Skin epidermis (tissue), 12 donors: ENCODE data around the gene CLIC6.
"Not testable (repeated sequence)": the region's sequence is repeated elsewhere in the genome, so short reads cannot be mapped to it uniquely, and the experiment has no call there.

Experiments used
- H3K27ac ChIP-seq, 21 experiments: fragments of 200-600 bp; sonication (generic) in 11 of 21; one replicate each; pipeline ENCODE4 v1.5.0; 2020; ENCODE audit warnings: mild to moderate bottlenecking in 3 of 21, inconsistent platforms in 2 of 21, moderate library complexity in 2 of 21
- H3K4me3 ChIP-seq, 7 experiments: fragments of 200-600 bp; sonication (generic) in 2 of 7; one replicate each; pipeline ENCODE4 v1.5.0; 2020; ENCODE audit warnings: inconsistent platforms in 2 of 7, mild to moderate bottlenecking in 2 of 7, moderate library complexity in 1 of 7

The CLIC6 gene

GRCh38 chr21:34715985-34716596, 47.3 kb downstream of the CLIC6 start:
- Histone ChIP-seq H3K4me3 (no peak overlapping the region), H3K27ac (no peak overlapping the region)

DNA sequence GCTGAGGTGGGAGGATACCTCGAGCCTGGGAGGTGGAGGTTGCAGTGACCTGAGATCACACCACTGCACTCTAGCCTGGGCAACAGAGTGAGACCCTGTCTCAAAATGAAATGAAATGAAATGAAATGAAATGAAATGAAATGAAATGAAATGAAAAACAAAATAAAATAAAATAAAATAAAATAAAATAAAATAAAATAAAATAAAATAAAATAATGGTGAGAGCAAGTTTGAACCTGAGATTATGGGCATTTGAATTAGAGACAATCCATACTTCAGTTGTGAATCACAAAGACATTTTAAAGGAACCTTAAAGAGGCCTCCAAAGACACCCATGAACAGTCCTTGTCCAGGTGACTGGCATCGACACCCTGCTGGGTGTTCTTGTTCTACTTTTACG, 49.7 kb downstream of the CLIC6 start:
- not testable (repeated sequence) for H3K4me3 ChIP-seq, H3K27ac ChIP-seq

GRCh38 chr21:34722684-34723300, 54.0 kb downstream of the CLIC6 start:
- Histone ChIP-seq H3K4me3 (no peak overlapping the region), H3K27ac (peak overlapping the region in 1 of 21 experiments; percentile 85)

- peak overlapping the region in 9 of 21 experiments; percentile 5 to 85 (median 45) for H3K27ac ChIP-seq
- no peak overlapping the region for H3K4me3 ChIP-seq
Measured at GRCh38 chr21:34724131-34724856, 55.5 kb downstream of the CLIC6 start.

DNA sequence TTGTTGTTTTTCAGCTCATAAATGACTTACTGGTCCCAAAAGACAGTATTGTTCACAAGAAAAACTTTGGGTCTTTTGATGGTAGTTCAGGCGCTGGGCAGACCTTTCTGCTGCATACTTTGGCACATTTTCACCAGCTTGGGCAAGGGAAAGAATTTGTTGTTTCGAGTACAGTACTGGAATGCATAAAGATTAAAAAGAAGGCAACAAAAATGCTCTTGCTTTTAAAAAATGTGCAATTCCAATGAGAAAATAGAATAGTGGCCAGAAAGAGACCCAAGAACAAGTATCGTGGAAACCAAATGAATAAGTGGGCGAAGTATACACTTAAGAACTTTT, 56.0 kb downstream of the CLIC6 start:
- H3K4me3 ChIP-seq = no peak overlapping the region
- H3K27ac ChIP-seq = peak overlapping the region in 3 of 21 experiments; percentile 29 to 85 (median 44)

DNA sequence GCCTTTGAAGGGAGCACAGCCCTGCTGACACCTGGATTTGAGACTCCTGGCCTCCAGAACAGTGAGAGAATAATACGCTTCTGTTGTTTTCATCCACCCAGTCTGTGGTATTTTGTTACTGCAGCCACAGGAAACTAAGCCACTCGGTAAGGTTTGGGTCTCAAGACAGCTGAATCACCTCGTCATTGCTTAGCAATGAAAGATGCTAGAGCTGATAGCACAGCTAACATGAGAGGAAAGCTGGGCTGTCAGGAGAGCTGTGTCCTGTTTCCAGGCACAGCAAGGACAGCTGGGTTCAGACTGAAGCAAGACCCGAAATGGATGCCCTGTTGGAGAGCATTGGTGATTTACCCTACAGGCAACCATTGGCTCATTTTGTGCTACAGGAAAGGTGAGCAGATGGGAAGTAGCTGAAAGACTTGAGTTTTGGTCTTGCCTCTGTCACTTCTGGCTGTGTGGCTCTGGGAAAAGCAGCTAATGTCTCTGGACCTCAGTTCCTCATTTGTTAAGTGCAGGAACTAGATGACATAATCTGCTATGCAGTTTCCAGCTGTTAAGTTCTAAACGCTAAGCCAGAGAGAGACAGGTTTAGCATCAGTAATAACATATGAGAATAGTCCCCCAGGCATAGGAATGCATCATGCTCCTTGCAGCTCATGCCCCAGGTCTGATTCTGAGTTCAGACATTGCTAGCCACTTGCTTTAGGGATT, 58.0 kb downstream of the CLIC6 start:
- no peak overlapping the region for H3K27ac ChIP-seq
- no peak overlapping the region for H3K4me3 ChIP-seq

DNA sequence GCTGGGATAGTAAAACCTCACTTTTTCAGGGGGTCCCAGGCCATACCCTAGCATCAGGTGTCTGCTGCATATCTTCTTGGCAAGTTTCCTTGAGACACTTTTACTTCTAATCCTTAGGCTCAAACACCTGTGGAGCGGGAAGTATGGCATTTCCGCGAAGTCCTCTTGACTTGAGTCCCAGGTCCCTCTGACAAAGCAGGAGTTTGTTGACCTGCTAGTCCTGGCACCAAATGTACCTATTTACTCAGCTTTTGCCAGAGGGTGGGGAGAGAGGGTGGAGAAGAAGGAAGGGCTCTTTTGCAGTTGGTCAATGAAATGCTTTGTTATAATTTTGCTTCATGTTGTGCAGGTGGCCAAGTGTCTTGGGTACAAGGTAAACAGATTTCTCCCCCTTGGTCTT, 59.7 kb downstream of the CLIC6 start:
- H3K4me3 ChIP-seq = no peak overlapping the region
- H3K27ac ChIP-seq = no peak overlapping the region

DNA sequence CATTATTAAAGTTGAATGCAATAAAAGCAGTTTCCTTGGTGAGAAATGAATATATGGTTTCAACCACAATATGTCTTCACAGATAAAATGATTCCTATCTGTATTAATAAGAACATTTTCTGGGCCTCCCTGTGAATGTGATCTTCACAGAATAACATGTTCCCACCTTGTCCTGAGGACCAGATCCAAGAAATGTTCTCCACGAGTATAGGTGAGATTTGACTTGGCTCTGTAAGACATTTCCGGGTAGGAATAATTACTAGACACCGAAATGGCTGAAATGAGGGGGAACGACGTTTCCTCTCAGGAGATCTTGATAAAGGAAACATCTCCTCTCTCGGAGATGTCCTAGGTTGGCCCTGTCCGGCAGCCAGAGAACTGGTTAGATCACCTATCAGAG, 61.4 kb downstream of the CLIC6 start:
- Histone ChIP-seq H3K27ac (peak overlapping the region in 4 of 21 experiments; percentile 15 to 34 (median 24)), H3K4me3 (no peak overlapping the region)

DNA sequence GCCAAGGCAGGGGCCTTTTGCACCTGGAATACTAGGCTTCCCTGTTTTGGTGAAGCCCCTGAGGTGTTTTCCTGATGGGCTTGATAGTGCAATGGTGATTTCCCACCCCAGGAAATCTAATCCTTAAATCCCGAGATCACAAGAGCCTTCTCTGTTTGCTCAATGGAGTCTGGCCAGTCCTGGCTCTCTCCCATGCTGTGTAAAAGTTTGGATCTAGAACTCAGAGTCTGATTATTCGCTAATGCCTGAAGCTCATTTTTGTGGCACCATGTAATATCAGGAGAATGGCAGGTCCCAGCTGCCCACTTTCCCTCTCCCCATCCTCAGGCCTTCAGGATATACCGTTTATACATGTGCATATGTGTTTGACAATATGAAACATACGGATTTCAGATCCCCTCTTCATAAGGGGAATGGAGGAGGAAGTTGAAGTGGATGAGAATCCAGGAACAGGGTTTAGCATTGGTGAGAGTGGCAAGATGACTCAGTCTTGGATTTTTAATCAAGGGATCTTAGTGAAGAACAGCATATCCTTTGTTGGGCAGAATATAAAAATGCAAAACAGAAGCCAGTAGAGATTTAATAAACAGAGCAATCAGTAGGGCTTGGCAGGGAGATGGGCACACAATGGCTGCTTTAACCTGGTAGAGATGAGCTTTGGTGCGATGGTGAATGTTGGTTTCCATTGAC, 62.1 kb downstream of the CLIC6 start:
- H3K4me3 ChIP-seq = no peak overlapping the region
- peak overlapping the region in 4 of 21 experiments; percentile 15 to 34 (median 24) for H3K27ac ChIP-seq

DNA sequence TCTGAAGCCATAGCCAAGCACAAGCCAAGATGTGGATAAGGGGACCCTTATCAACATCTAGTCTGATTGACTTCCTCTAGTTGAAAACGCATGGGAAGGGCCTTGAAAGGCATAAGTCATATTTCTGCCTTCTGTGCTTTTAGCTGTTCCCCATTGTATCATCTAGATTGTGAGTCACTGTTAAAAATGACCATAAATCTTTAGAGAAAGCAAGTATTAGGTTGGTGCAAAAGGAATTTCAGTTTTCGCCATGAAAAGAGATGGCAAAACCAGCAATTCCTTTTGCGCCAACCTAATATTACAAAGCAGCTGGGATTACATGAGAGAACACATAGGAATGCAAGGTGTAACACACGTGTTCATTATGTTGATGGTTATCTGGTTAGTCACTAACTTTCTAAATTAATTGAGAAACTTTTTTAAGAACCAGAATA, 63.6 kb downstream of the CLIC6 start:
- Histone ChIP-seq H3K4me3 (no peak overlapping the region), H3K27ac (peak overlapping the region in 1 of 21 experiments; percentile 25)

DNA sequence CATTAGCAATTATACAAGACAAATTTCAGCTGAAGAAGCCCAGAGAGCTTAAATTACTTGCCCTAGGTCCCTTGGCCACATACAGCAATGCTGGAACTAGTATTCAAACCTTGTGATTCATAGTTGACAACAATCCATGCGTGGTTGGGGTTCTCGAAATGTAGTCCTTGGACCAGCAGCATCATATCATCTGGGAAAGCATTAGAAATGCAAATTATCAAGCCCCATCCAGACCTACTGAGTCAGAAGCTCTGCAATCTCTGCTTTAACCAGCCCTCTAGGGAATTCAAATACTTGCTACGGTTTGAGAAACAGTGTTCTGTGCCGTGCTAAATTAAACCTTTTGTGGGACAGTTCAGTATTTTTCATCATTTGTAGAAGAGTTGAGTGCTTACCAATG, 65.1 kb downstream of the CLIC6 start:
- H3K27ac ChIP-seq = peak overlapping the region in 5 of 21 experiments; percentile 49 to 75 (median 55)
- no peak overlapping the region for H3K4me3 ChIP-seq

GRCh38 chr21:34734696-34735095, 65.9 kb downstream of the CLIC6 start:
- Histone ChIP-seq H3K4me3 (no peak overlapping the region), H3K27ac (peak overlapping the region in 6 of 21 experiments; percentile 32 to 75 (median 54))

- Histone ChIP-seq H3K4me3 (no peak overlapping the region), H3K27ac (peak overlapping the region in 5 of 21 experiments; percentile 7 to 77 (median 46))
Measured at GRCh38 chr21:34736116-34736874, 67.5 kb downstream of the CLIC6 start.

DNA sequence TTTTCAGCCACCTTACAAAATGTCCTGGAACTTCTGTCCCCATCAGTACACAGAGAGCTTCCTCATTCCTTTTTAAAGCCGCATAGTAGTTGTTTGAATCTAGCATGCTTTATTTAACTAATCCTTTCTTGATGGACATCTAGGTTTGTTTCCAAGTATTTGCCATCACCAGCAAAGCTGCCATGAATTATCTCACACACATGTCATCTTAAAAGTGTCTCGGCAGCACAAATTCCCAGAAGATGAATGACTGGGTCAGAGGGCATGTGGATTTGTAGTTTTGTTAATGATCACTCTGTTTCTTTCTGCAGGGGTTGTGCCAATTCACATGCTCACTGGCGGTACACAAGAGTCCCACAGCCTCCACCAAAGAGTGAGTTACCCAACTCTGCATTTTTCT, 68.3 kb downstream of the CLIC6 start:
- peak overlapping the region in 6 of 21 experiments; percentile 7 to 77 (median 49) for H3K27ac ChIP-seq
- H3K4me3 ChIP-seq = no peak overlapping the region

DNA sequence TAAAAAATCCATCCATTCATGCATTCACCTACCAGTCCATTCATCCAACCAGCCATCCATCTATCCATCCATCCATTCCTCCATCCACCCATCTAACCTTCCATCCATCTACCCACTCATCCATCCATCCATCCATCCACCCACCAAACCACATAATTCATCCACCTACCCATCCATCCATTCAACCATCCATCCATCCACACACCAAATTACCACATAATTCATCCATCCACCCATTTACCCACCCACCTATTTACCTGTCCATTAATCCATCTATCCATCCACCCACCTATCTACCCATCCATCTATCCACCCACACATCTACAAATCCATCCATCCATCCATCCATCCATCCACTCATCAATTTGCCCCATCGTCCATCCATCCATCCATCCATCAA, 71.4 kb downstream of the CLIC6 start:
- no peak overlapping the region for H3K4me3 ChIP-seq
- no peak overlapping the region for H3K27ac ChIP-seq

DNA sequence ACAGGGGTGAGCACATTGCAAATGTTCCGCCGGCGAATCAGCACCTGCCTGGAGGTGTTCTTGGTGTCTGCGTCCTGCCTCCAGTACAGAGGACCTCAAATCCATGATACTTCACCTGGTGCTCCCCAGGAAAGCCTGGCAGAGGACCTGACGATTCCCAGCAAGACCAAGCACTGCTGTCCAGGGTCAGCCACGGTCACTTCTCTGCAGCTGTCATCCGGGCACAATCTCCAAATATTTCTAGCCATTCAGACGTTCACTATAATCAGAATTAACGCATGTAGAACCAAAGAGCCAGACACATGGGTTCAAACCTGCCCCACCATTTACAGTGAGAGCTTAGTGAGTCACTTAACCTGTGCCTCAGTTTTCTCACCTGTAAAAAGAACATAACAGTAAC, 74.5 kb downstream of the CLIC6 start:
- H3K27ac ChIP-seq = peak overlapping the region in 4 of 21 experiments; percentile 16 to 75 (median 39)

GRCh38 chr21:34743831-34744230, 75.0 kb downstream of the CLIC6 start:
- peak overlapping the region in 7 of 21 experiments; percentile 3 to 75 (median 40) for H3K27ac ChIP-seq
- no peak overlapping the region for H3K4me3 ChIP-seq

More for the DNA sequence above, 74.5 kb downstream of the CLIC6 start:
- H3K4me3 ChIP-seq = no peak overlapping the region

GRCh38 chr21:34744801-34745200, 76.0 kb downstream of the CLIC6 start:
- H3K4me3 ChIP-seq = no peak overlapping the region
- H3K27ac ChIP-seq = peak overlapping the region in 8 of 21 experiments; percentile 6 to 75 (median 24)
